Neural cell (in vitro differentiated cells): Measurements from ENCODE around the gene CMPK2.
"Not testable (repeated sequence)": the region's sequence is repeated elsewhere in the genome, so short reads cannot be mapped to it uniquely, and the experiment has no call there.

Experiments used
- CTCF ChIP-seq: fragments of 450-650 bp; IDR thresholded peaks from 2 replicates; pipeline ENCODE4 v1.5.1; 2014; ENCODE audit warnings: antibody characterized with exemption, mild to moderate bottlenecking, moderate library complexity; ENCODE audit not compliant: poor library complexity, severe bottlenecking
- EP300 ChIP-seq: fragments of 450-650 bp; conservative IDR thresholded peaks from 2 replicates; pipeline ENCODE4 v1.6.1; 2014; ENCODE audit warnings: antibody characterized with exemption, mild to moderate bottlenecking, moderate library complexity; ENCODE audit not compliant: poor library complexity, severe bottlenecking
- EZH2 ChIP-seq: fragments of 200-600, 300-800 bp; shearing (Covaris generic), sonication (generic); IDR thresholded peaks from 2 replicates; pipeline ENCODE4 v1.6.1; 2014; ENCODE audit warnings: antibody characterized with exemption, low read length, borderline replicate concordance, mild to moderate bottlenecking; ENCODE audit not compliant: insufficient read depth, poor library complexity, severe bottlenecking
- MXI1 ChIP-seq: fragments of 450-650 bp; conservative IDR thresholded peaks from 2 replicates; pipeline ENCODE4 v1.6.1; 2014; ENCODE audit warnings: antibody characterized with exemption, mild to moderate bottlenecking; ENCODE audit not compliant: poor library complexity, severe bottlenecking
- POLR2AphosphoS5 ChIP-seq: IDR thresholded peaks from 2 replicates; pipeline ENCODE4 v1.6.1; 2012
- RAD21 ChIP-seq: fragments of 450-650 bp; conservative IDR thresholded peaks from 2 replicates; pipeline ENCODE4 v1.6.1; 2014; ENCODE audit warnings: antibody characterized with exemption, mild to moderate bottlenecking, moderate library complexity
- TAF1 ChIP-seq: IDR thresholded peaks from 2 replicates; pipeline ENCODE4 v1.6.1; 2012; ENCODE audit warnings: low read depth

DNA sequence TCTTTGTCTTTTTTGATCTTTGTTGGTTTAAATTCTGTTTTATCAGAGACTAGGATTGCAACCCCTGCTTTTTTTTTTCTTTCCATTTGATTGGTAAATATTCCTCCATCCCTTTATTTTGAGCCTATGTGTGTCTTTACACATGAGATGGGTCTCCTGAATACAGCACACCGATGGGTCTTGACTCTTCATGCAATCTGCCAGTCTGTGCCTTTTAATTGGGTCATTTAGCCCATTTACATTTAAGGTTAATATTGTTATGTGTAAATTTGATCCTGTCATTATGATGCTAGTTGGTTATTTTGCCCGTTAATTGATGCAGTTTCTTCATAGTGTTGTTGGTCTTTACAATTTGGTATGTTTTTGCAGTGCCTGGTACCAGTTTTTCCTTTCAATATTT lies 36.9 kb upstream of the CMPK2 start:
- TF ChIP-seq CTCF, POLR2AphosphoS5, RAD21, EZH2, EP300, TAF1, MXI1: not testable (repeated sequence)
